PC-3 (cell line): Measurements from ENCODE around the gene TSFM. TPM values are rescaled to one million over a fixed set of nuclear protein-coding genes. Genes with fewer than 3 reads are reported as not detected.

Experiments
- ATAC-seq: fragments of 200-7000 bp; cut with Tn5 transposase; 2 replicates; pipeline ENCODE4 v1.9.1; 2020; ENCODE audit warnings: mild to moderate bottlenecking, moderate library complexity
- BruUV-seq: library from RNA; stranded (reverse); fragments of 400-500 nt; replicated peaks from 2 replicates; lab custom pipeline; 2021; lab: Mats Ljungman, UMichigan
- CTCF ChIA-PET: fragments of 300-600 bp; sonication (Branson Sonifier 250); formaldehyde crosslinking; loops from one replicate; lab custom pipeline; 2022; ENCODE audit warnings: antibody characterized with exemption; lab: Charles Lee
- POLR2A ChIA-PET: fragments of 300-600 bp; sonication (Branson Sonifier 250); formaldehyde crosslinking; loops from one replicate; lab custom pipeline; 2022; ENCODE audit warnings: antibody characterized with exemption; ENCODE audit not compliant: unreplicated experiment; lab: Charles Lee
- DNase-seq: peaks from one replicate; pipeline ENCODE4 v3.0.0-alpha.2; 2015
- H2AFZ ChIP-seq: fragments of 300-600 bp; sonication (generic); 2 replicates; pipeline ENCODE4 v1.6.0; 2016; ENCODE audit warnings: antibody characterized with exemption, low read length
- H3F3A ChIP-seq: fragments of 300-600 bp; sonication (generic); one replicate; pipeline ENCODE4 v1.6.0; 2017; ENCODE audit warnings: antibody characterized with exemption, low read length, control low read depth, mild to moderate bottlenecking; ENCODE audit not compliant: unreplicated experiment
- H3K27ac ChIP-seq: fragments of 300-600 bp; sonication (generic); 2 replicates; pipeline ENCODE4 v1.5.1; 2016; ENCODE audit warnings: mild to moderate bottlenecking, low read length
- H3K27me3 ChIP-seq: fragments of 300-600 bp; sonication (generic); 2 replicates; pipeline ENCODE4 v1.6.1; 2016; ENCODE audit warnings: low read length, mixed read lengths
- H3K36me3 ChIP-seq: fragments of 300-600 bp; sonication (generic); 2 replicates; pipeline ENCODE4 v1.6.1; 2016; ENCODE audit warnings: low read depth, mixed run types, low read length, mixed read lengths
- H3K4me1 ChIP-seq: fragments of 300-600 bp; sonication (generic); 2 replicates; pipeline ENCODE4 v1.5.1; 2016; ENCODE audit warnings: low read length; ENCODE audit not compliant: insufficient read depth
- H3K4me2 ChIP-seq: fragments of 300-600 bp; sonication (generic); 2 replicates; pipeline ENCODE4 v1.6.0; 2016; ENCODE audit warnings: low read length
- H3K4me3 ChIP-seq: fragments of 300-600 bp; sonication (generic); 2 replicates; pipeline ENCODE4 v1.5.1; 2016; ENCODE audit warnings: mild to moderate bottlenecking, low read length, mixed read lengths
- H3K79me2 ChIP-seq: fragments of 300-600 bp; sonication (generic); 2 replicates; pipeline ENCODE4 v1.6.1; 2017; ENCODE audit warnings: low read length, mixed read lengths
- H3K9ac ChIP-seq: fragments of 300-600 bp; sonication (generic); 2 replicates; pipeline ENCODE4 v1.6.0; 2016; ENCODE audit warnings: mild to moderate bottlenecking, low read length
- H3K9me2 ChIP-seq: fragments of 300-600 bp; sonication (generic); replicated peaks from 2 replicates; pipeline ENCODE4 v1.6.1; 2016; ENCODE audit warnings: mixed run types, low read length, mixed read lengths
- H3K9me3 ChIP-seq: fragments of 300-600 bp; sonication (generic); 2 replicates; pipeline ENCODE4 v1.6.1; 2016; ENCODE audit warnings: low read length, mixed read lengths
- H4K20me1 ChIP-seq: fragments of 300-600 bp; sonication (generic); 2 replicates; pipeline ENCODE4 v1.6.1; 2016; ENCODE audit warnings: low read length, mixed read lengths
- EZH2 ChIP-seq: fragments of 300-600 bp; sonication (generic); IDR thresholded peaks from one replicate; pipeline ENCODE4 v1.6.1; 2017; ENCODE audit warnings: antibody characterized with exemption, mild to moderate bottlenecking, low read length; ENCODE audit not compliant: unreplicated experiment
- EZH2phosphoT487 ChIP-seq: fragments of 300-600 bp; sonication (generic); IDR thresholded peaks from 2 replicates; pipeline ENCODE4 v1.6.1; 2018; ENCODE audit warnings: mild to moderate bottlenecking, antibody characterized with exemption, low read length, borderline replicate concordance
- intact Hi-C: fragments of 100-400 bp; cut with micrococcal nuclease; formaldehyde crosslinking; loops from 2 replicates; pipeline ENCODE4 v1.9.0; 2023
- total RNA-seq: library from RNA; depleted of rRNA; stranded (reverse); fragments of >200 nt; gene quantifications from 2 replicates; pipeline ENCODE4 v1.2.3, GENCODE V29; 2014
- TF ChIP-seq, protein P1 (sequence below): fragments of 300-600 bp; sonication (generic); conservative IDR thresholded peaks from 2 replicates; pipeline ENCODE4 v1.5.1; 2017; ENCODE audit warnings: antibody characterized with exemption, low read depth, mild to moderate bottlenecking, low read length

Gene TSFM
- total RNA-seq, 1 experiment from 2014 or later = 63.0 TPM

DNA sequence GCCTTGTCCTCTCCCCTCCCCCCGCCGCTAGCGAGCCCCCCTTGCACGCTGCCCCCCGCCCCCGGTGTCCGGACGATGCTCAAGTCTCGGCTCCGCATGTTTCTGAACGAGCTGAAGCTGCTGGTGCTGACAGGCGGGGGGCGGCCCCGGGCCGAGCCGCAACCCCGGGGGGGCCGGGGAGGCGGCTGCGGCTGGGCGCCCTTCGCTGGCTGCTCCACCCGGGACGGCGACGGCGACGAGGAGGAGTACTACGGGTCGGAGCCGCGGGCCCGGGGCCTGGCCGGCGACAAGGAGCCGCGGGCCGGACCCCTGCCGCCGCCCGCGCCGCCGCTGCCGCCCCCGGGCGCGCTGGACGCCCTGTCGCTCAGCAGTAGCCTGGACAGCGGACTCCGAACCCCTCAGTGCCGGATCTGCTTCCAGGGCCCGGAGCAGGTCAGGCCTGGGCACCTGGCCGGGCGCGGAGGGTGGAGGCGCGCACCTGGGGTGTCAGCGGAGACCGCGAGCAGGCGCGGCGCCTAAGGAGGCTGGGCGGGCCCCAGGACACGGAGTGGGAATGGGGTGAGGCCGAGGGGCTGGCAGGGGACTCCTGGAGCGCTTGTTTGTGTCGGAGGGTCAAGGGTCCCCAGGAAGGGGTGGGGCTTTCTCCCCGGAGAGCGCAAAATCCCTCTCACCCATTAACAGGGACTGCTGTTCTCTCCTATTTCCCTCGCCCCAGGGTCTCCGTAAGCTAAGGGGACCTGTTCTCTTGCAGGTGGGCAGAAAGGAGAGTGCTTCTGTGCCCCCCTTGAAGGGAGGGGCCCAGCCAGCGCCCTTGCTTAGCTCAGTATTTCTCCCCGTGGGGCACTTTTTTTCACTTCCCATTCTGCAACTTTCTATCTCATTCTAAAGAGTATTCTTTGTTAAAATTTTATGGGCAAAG lies 26.9 kb upstream of the TSFM start:
- Histone ChIP-seq H2AFZ (peak overlapping the region; percentile 78), H3K9ac (peak overlapping the region; percentile 42), H3K4me1 (peaks cover 31% of the 10 kb centered on the region), H3K4me2 (peak overlapping the region; percentile 92), H3K79me2 (peaks cover 19% of the 10 kb centered on the region), H3K27me3 (no peaks in the 10 kb centered on the region), H3F3A (no peaks in the 10 kb centered on the region), H3K4me3 (peak overlapping the region; percentile 75), H3K9me2 (no peaks in the 10 kb centered on the region), H4K20me1 (no peaks in the 10 kb centered on the region), H3K36me3 (peaks cover 4% of the 10 kb centered on the region; the same call in 1 of the 2 replicates), H3K27ac (no peak overlapping the region), H3K9me3 (no peaks in the 10 kb centered on the region)
- ChIA-PET CTCF (no interaction called here), POLR2A (no interaction called here)
- intact Hi-C loops = no loop called here
- DNase-seq = peak; percentile 22
- BruUV-seq = no TSS peak
- TF ChIP-seq EZH2phosphoT487 = no peak
- ATAC-seq = peak; percentile 7

DNA sequence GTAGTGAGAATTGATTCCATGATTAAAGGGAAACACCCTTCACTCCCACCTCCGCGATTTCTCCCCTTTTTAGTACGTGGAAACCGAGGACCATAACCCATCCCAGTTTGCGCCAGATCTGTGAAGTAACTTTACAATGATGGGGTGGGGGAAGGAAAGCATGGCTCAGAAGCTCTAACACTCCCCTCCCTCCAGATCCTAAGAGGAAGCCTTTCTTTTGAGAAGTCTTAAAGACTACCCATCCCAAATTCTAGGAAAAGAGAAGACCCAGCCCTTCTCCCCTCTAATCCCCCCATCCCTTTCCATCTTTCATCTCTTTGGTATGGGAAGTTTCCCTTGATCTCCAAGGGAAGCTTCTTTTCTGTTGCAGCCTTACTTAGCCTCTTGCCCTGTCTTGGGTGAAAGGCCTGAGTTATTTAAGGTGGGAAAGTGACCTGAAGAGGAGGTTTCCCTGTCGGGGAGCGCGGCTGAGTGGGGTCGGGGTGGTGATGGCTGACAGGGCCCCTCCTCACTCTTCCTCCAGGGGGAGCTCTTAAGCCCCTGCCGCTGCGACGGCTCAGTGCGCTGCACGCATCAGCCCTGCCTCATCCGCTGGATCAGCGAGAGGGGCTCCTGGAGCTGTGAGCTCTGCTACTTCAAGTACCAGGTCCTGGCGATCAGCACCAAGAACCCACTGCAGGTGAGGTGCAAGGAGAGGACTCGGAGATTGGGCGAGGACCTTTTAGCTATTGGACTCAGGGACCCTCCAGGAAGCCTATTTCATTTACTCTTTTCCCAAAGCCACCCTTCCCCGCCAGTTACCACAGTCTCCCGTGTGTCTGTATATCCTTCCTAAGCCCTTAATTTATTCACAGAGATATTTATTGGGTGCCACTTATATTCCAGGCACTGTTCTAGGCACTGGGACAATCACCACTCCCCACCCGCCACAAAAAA lies 25.9 kb upstream of the TSFM start:
- no peak overlapping the region for H2AFZ ChIP-seq
- ChIA-PET POLR2A (no interaction called here), CTCF (no interaction called here)
- no peak overlapping the region for H3K27ac ChIP-seq
- H3K79me2 ChIP-seq = peaks cover 9% of the 10 kb centered on the region
- no peaks in the 10 kb centered on the region for H3K27me3 ChIP-seq
- TF ChIP-seq EZH2 = no peak
- TF ChIP-seq, protein P1, sequence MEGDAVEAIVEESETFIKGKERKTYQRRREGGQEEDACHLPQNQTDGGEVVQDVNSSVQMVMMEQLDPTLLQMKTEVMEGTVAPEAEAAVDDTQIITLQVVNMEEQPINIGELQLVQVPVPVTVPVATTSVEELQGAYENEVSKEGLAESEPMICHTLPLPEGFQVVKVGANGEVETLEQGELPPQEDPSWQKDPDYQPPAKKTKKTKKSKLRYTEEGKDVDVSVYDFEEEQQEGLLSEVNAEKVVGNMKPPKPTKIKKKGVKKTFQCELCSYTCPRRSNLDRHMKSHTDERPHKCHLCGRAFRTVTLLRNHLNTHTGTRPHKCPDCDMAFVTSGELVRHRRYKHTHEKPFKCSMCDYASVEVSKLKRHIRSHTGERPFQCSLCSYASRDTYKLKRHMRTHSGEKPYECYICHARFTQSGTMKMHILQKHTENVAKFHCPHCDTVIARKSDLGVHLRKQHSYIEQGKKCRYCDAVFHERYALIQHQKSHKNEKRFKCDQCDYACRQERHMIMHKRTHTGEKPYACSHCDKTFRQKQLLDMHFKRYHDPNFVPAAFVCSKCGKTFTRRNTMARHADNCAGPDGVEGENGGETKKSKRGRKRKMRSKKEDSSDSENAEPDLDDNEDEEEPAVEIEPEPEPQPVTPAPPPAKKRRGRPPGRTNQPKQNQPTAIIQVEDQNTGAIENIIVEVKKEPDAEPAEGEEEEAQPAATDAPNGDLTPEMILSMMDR = peak; percentile 59
- TF ChIP-seq EZH2phosphoT487 = no peak
- H3F3A ChIP-seq = no peaks in the 10 kb centered on the region
- no peaks in the 10 kb centered on the region for H3K9me3 ChIP-seq
- H3K9ac ChIP-seq = no peak overlapping the region
- BruUV-seq = no TSS peak
- ATAC-seq = no peak
- intact Hi-C loops = no loop called here
- peaks cover 24% of the 10 kb centered on the region for H3K4me1 ChIP-seq
- H3K4me3 ChIP-seq = peak overlapping the region; percentile 75
- H4K20me1 ChIP-seq = no peaks in the 10 kb centered on the region
- no peaks in the 10 kb centered on the region for H3K36me3 ChIP-seq
- H3K9me2 ChIP-seq = no peaks in the 10 kb centered on the region
- peak overlapping the region; percentile 92 for H3K4me2 ChIP-seq
- no peak for DNase-seq

DNA sequence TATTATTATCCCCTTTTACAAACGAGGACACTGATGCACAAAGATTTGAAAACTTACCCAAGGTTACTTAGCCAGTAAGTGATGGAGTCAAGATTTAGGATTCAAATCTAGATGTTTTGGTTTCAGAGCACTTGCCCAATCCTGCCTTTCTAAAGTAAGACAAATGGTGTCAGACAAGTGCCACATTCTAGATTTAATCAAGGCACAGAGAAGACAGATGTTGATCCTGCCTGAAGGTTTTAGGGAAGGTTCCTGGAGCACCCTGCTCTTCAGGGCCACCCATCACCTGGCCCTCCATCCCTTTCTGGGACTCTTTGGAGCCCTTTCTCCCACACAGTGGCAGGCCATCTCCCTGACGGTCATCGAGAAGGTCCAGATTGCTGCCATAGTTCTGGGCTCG lies 24.8 kb upstream of the TSFM start:
- H3K9me2 ChIP-seq = no peaks in the 10 kb centered on the region
- no peaks in the 10 kb centered on the region for H3K27me3 ChIP-seq
- no peak for ATAC-seq
- no peaks in the 10 kb centered on the region for H3K36me3 ChIP-seq
- no peak overlapping the region for H3K4me2 ChIP-seq
- intact Hi-C loops = no loop called here
- H3K9ac ChIP-seq = no peak overlapping the region
- H3K4me3 ChIP-seq = no peak overlapping the region
- DNase-seq = no peak
- H3K27ac ChIP-seq = no peak overlapping the region
- ChIA-PET CTCF (no interaction called here), POLR2A (no interaction called here)
- TF ChIP-seq, protein P1 = no peak
- TF ChIP-seq EZH2 = no peak
- TF ChIP-seq EZH2phosphoT487 = no peak
- no peaks in the 10 kb centered on the region for H4K20me1 ChIP-seq
- H3K4me1 ChIP-seq = peaks cover 22% of the 10 kb centered on the region
- no peaks in the 10 kb centered on the region for H3K9me3 ChIP-seq
- peaks cover 2% of the 10 kb centered on the region for H3K79me2 ChIP-seq
- no TSS peak for BruUV-seq
- H3F3A ChIP-seq = no peaks in the 10 kb centered on the region
- no peak overlapping the region for H2AFZ ChIP-seq
